DMS79 treated with DMSO at 0.1 percent for 48 hours (cell line): ENCODE data around the gene AP5S1.

Experiments used
- DNase-seq: peaks from one replicate; lab custom pipeline; 2025; lab: John Stamatoyannopoulos, UW

Gene AP5S1, protein sequence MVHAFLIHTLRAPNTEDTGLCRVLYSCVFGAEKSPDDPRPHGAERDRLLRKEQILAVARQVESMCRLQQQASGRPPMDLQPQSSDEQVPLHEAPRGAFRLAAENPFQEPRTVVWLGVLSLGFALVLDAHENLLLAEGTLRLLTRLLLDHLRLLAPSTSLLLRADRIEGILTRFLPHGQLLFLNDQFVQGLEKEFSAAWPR

GRCh38 chr20:3820048-3820900, at the start of gene AP5S1:
AP5S1 (plus strand) TSS chr20:3820547; CDS start chr20:3822118, 1,571 bp downstream.
- DNase-seq = peak; percentile 90

- no peak for DNase-seq
These were observed 48.7 kb upstream of the AP5S1 start for GRCh38 chr20:3771552-3772058.

DNA sequence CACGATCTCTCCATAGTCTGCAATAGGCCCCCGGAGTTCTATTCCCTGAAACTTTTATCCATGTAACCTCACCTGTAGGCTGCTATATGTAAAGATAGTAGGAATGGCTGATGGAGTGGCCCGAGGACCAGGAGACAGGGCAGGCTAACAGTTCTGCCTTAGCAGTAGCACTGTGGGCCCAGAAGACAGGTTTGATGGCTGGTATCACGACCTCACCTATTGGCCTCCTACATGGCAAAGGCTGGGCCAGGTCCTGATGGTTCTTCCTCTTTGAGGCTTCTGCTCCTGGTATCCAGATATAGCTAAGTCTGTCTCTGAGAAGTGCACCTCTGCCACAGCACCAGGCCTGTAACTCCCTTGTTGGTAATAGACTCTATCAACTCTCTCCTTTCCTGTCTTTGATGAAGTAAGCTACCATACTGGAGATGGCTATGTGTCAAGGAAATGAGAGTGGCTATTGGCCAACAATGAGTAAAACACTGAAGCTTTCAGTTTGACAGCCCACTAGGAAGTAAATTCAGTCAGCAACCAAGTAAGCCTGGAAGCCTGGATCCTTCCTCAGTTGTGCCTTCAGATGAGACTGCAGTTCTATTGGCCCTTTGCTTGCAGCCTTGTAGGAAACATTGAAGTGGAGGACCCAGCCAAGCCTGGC, 44.8 kb upstream of the AP5S1 start:
- DNase-seq = no peak

GRCh38 chr20:3777381-3777715, 43.0 kb upstream of the AP5S1 start:
- no peak for DNase-seq

GRCh38 chr20:3777716-3778629, 42.4 kb upstream of the AP5S1 start:
- peak; percentile 28 for DNase-seq

DNA sequence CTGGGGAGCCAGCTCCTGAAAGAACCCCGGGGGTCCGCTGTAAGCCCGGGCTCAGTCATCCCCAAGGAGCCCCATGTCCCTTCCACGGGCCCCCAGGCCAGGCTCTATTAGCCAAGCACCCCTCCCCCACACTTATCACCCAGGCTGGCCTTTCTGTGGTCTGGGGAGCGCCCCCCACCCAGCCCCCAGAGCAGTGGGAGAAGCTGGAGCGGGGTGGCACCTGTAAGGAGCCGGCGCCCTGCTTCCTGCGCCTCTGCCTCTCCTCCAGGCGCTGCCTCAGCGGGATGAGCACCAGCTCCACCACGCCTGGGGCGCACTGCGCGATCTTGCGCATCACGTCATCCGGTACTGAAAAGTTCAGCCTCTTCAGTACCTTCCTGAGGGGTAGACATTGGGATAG, 41.4 kb upstream of the AP5S1 start:
- DNase-seq = no peak

DNA sequence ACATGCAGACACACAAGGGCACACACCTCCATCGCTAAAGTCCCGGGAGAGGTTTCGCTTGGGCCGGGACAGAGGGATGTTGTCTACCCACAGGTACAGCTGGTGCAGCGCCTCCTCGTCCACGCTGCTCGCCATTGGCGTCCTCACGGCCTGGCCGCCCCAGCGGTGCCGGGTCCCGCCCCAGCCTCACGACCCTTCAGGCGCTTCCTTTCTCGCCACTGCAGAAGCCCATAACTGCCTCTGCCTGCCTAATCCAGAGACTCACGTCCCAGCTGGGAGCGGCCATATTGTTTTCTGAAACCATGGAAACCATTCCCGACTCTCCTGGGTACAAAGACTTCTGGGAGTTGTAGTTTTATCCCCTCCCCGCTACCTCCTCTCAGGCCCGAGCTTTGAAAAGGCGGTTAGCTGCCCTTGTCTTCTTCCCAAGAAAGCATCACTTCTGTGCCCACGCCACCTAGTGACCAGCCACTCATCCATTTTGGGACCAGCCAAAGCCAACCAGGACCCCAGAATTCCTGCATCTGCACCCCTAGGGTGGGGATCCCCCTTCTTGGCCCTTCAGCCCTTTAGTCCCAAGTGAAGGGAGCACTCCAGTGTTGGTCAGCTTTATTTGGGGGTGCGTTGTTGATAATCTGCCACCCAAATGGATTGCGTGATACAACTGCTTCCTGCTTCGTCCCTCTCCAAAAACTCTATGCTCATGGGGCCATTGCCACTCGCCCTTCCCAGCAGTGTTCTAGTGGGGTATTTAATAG, 39.0 kb upstream of the AP5S1 start, which contains the start of gene SPEF1:
Gene SPEF1, minus strand, starts transcription at position 296 of the 758 bp plus-strand sequence. Its CDS starts 161 bp downstream, at position 135.
- DNase-seq = peak; percentile 66

DNA sequence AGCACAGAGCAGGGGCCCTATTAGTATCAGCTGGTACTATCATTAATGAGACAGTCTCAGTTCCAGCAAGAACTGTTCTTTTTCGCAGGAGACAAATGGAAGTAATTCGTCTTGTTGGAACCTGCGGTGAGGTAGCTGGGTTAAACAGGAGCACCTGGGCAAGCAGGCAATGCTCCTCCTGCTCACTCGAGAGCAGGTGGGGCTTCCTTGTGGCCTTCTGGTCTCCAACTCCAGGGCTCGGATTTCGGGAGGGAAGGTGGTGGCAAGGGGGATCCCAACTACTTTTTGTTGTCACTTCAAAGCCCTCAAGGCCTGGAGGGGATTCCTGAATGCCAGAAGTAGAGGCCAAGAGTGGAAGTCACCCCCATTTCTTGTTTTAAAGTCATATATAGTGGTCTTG, 37.8 kb upstream of the AP5S1 start:
- no peak for DNase-seq

DNA sequence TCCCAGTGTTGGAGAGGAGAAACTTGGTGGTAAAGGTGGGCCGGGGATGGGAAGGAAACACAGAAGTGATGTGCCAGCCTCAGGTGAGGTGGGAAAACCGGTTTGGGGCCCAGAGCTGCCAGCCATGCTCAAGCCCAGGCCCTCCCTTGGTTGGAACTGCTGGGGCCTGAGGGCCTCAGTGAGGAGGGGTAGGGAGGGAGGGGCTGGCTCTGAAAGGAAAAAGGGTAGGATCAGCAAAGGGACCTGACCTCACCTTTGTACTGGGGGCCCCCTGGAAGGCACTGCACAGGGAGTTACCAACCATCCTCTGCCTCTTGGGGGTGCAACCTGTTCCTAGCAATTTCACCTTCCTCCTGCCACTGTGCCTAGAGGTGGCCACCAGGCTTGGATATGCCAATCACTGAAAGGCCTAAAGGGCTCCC, 37.3 kb upstream of the AP5S1 start:
- no peak for DNase-seq

GRCh38 chr20:3783511-3784195, 36.7 kb upstream of the AP5S1 start:
- DNase-seq = no peak

GRCh38 chr20:3784216-3784853, 36.0 kb upstream of the AP5S1 start:
- no peak for DNase-seq

DNA sequence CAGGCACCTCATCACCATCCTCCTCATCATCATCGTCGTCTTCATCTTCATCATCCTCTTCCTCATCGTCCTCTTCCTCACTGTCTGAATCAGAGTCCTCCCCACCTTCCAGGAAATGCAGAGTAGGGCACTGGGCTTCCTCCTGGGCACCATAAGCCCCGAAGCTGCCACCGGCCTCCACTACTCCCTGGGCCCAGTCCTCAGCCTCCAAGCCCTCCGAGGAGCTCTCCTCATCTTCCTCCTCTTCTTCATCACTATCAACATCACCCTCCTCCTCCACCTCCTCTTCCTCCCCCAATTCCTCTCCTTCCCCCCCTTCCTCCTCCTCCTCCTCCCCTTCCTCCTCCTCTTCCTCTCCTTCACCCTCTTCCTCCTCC, 35.5 kb upstream of the AP5S1 start:
- no peak for DNase-seq

DNA sequence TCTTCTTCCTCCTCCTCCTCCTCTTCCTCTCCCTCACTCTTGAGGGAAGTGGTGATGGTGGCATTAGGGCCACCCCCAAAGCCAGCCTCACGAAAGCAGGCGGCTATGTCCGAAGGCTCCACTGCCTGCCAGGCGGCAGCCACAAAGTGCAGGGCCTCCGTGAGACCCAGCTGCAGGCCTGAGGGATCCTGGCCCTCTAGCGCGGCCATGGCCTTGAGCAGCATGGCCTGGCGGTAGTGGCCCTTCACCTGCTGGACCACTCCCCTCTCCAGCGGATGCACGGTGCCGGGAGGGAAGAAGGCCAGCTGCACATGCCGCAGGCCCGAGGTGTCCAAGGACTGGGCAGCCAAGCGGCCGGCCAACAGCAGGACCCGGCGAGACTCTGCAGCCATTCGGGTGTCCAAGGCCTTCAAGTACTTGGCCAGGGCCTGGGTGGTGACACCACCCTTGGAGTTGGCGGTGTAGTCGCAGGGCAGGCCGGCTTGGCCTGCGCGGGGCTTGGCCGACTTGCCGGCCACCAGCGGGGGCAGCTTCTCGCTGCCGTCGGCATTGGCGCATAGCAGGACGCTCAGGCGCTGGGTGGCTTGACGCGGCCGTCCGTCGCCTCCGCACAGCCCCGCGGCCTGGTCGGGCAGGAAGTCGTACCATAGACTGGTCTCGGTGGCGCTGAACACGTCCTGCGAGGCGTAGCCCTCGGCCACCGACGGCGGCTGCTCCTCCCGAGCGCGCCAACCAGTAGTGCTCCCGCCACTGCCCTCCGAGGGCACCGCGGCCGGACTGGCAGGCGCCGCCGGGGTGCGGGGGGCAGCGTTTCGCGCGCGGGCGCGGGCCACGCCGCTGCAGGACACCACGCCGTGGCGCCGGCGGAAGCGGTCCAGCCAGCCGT, 34.9 kb upstream of the AP5S1 start:
- no peak for DNase-seq

- no peak for DNase-seq
These were observed 34.2 kb upstream of the AP5S1 start for GRCh38 chr20:3786126-3786484.

DNA sequence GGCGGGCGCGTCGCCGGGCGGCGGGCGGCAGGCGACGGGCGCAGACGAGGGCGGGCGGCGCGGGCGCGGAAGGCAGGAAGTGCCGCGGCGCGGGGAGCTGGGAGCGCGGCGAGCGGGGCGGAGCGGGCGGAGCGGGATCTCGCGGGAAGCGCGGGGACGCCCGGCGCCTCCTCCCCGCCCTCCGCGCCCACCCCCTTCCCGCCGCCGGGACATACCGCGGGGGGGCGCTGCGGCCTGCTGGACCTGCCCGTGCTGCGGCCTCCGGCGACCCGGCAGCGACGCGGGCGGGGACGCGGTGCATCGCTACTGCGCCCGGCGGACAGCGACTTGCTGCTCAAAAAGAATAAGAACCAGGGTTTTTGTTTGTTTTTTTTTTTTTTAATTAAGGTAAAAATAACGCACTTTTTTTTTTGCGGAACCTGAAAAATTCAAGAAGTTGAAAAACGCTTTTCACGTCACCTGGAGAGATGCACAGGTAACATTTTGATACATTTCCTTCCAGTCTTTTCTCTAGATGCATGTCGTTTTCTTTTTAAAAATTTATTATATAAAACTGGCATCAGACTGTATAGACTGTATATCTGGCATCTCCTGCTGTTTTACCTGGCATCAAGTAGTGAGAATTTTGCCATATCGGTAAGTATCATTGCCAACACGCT, 33.6 kb upstream of the AP5S1 start, which contains the start of gene CENPB:
Gene CENPB, minus strand, starts transcription at position 76 of the 659 bp plus-strand sequence. CDS start 257 bp downstream, outside the sequence.
- peak; percentile 53 for DNase-seq

GRCh38 chr20:3787324-3788014, 32.9 kb upstream of the AP5S1 start:
- DNase-seq = no peak

DNA sequence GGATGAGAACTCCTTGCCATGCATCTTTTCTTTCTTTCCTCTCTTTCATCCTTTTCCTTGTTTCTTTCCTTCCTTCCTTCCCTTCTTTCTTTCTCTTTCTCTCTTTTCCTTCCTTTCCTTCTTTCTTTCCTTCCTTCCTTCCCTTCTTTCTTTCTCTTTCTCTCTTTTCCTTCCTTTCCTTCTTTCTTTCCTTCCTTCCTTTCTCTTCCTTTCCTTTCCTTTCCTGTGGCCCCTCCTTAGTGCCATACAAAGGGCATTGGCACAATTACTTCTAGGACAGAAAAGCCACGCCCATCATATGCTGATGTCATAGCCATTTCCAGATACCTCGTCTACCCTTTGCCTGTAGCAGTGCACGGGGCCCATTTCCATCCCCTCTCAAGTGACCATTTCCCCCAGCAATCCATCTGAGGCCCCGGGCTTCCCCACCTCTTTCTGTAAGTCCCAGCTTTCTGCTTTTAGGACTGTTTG, 31.6 kb upstream of the AP5S1 start:
- DNase-seq = no peak
